HG02763 (cell line): Measurements from ENCODE around the gene SNAPC1.
"Not testable (repeated sequence)": the region's sequence is repeated elsewhere in the genome, so short reads cannot be mapped to it uniquely, and the experiment has no call there.

Experiments used
- ATAC-seq: cut with Tn5 transposase; IDR thresholded peaks from one replicate; pipeline ENCODE4 v1.9.1; 2021; ENCODE audit warnings: mild to moderate bottlenecking, moderate library complexity; ENCODE audit not compliant: unreplicated experiment

Gene SNAPC1

GRCh38 chr14:61749867-61750266, 12.4 kb upstream of the SNAPC1 start:
- no peak for ATAC-seq

- peak; percentile 93 for ATAC-seq
Observed at GRCh38 chr14:61750708-61751474, 11.3 kb upstream of the SNAPC1 start.

- no peak for ATAC-seq
Observed at GRCh38 chr14:61751475-61751989, 10.7 kb upstream of the SNAPC1 start.

GRCh38 chr14:61752626-61753025, 9.6 kb upstream of the SNAPC1 start:
- ATAC-seq: peak; percentile 28

GRCh38 chr14:61753631-61754030, 8.6 kb upstream of the SNAPC1 start:
- no peak for ATAC-seq

- ATAC-seq: no peak
Observed at GRCh38 chr14:61754627-61755381, 7.4 kb upstream of the SNAPC1 start.

GRCh38 chr14:61755382-61755742, 6.9 kb upstream of the SNAPC1 start:
- not testable (repeated sequence) for ATAC-seq

- ATAC-seq: no peak
Observed at GRCh38 chr14:61756135-61756534, 6.1 kb upstream of the SNAPC1 start.

GRCh38 chr14:61759878-61760277, 2.3 kb upstream of the SNAPC1 start:
- no peak for ATAC-seq

GRCh38 chr14:61761557-61761956, 663 bp upstream of the SNAPC1 start:
- ATAC-seq: no peak

GRCh38 chr14:61764342-61765122, 2.3 kb downstream of the SNAPC1 start:
- ATAC-seq: no peak

- ATAC-seq: no peak
Observed at GRCh38 chr14:61765225-61765943, 3.2 kb downstream of the SNAPC1 start.

- ATAC-seq: no peak
Observed at GRCh38 chr14:61766151-61766550, 3.9 kb downstream of the SNAPC1 start.

GRCh38 chr14:61768240-61768639, 6.0 kb downstream of the SNAPC1 start:
- no peak for ATAC-seq

- ATAC-seq: no peak
Observed at GRCh38 chr14:61769893-61770292, 7.7 kb downstream of the SNAPC1 start.

- ATAC-seq: no peak
Observed at GRCh38 chr14:61774861-61775260, 12.6 kb downstream of the SNAPC1 start.

GRCh38 chr14:61780125-61780524, 17.9 kb downstream of the SNAPC1 start:
- ATAC-seq: no peak

GRCh38 chr14:61797309-61797708, 35.1 kb downstream of the SNAPC1 start:
- no peak for ATAC-seq

GRCh38 chr14:61802010-61802568, 39.9 kb downstream of the SNAPC1 start:
- ATAC-seq: no peak

- ATAC-seq: peak; percentile 51
Observed at GRCh38 chr14:61803755-61804154, 41.5 kb downstream of the SNAPC1 start.
